Measurements from ENCODE around the gene PIK3R2.

DNA sequence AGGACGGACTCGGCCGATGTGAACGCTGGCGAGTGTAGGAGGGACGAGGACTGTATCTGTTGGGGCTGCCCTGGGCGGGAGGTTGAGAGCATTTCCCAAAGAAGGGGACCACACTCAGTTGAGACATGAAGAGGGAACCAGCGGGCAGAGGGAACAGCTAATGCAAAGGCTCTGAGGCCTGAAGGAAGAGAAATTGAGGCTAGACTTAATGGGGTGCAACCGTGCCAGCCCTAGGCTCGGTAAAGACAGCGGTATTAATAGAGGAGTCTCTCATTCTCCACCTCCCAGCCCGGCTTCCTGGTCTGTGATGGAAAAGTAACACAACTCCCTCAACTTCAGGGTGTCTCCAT, 41.2 kb downstream of the PIK3R2 start:
- TF ChIP-seq, protein P1, sequence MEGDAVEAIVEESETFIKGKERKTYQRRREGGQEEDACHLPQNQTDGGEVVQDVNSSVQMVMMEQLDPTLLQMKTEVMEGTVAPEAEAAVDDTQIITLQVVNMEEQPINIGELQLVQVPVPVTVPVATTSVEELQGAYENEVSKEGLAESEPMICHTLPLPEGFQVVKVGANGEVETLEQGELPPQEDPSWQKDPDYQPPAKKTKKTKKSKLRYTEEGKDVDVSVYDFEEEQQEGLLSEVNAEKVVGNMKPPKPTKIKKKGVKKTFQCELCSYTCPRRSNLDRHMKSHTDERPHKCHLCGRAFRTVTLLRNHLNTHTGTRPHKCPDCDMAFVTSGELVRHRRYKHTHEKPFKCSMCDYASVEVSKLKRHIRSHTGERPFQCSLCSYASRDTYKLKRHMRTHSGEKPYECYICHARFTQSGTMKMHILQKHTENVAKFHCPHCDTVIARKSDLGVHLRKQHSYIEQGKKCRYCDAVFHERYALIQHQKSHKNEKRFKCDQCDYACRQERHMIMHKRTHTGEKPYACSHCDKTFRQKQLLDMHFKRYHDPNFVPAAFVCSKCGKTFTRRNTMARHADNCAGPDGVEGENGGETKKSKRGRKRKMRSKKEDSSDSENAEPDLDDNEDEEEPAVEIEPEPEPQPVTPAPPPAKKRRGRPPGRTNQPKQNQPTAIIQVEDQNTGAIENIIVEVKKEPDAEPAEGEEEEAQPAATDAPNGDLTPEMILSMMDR (conservative IDR thresholded peaks at IDR 0.05; ENCODE audit: low read length), result no peak
- no peak for TF ChIP-seq EZH2phosphoT487 (IDR thresholded peaks at IDR 0.05; ENCODE audit: borderline replicate concordance, low read depth, low read length)

Data from OCI-LY7 (cell line).